Endodermal cell (in vitro differentiated cells): ENCODE results near the gene FANCE. TPM values are rescaled to one million over a fixed set of nuclear protein-coding genes. Genes with fewer than 3 reads are reported as not detected.
"Not testable (repeated sequence)": the region's sequence is repeated elsewhere in the genome, so short reads cannot be mapped to it uniquely, and the experiment has no call there.

Experiments
- DNase-seq: peaks from one replicate; pipeline ENCODE4 v3.0.0-alpha.2; 2017
- H3K27ac ChIP-seq: 2 replicates; pipeline ENCODE4 v1.5.1; 2013; ENCODE audit warnings: mild to moderate bottlenecking, low read depth, low read length, moderate library complexity
- H3K27me3 ChIP-seq: 2 replicates; pipeline ENCODE4 v1.6.1; 2013; ENCODE audit warnings: mild to moderate bottlenecking, low read length, moderate library complexity; ENCODE audit not compliant: insufficient read depth, control insufficient read depth, poor library complexity, severe bottlenecking
- H3K36me3 ChIP-seq: 2 replicates; pipeline ENCODE4 v1.7.0; 2013; ENCODE audit warnings: mild to moderate bottlenecking, low read length, moderate library complexity; ENCODE audit not compliant: control insufficient read depth, insufficient read depth
- H3K4me1 ChIP-seq: one replicate; pipeline ENCODE4 v1.7.0; 2013; ENCODE audit warnings: low read length; ENCODE audit not compliant: control insufficient read depth, insufficient read depth
- H3K4me3 ChIP-seq: 2 replicates; pipeline ENCODE4 v1.5.1; 2013; ENCODE audit warnings: mild to moderate bottlenecking, low read length, moderate library complexity
- H3K9ac ChIP-seq: 2 replicates; pipeline ENCODE4 v1.6.1; 2013; ENCODE audit warnings: mild to moderate bottlenecking, low read length, moderate library complexity; ENCODE audit not compliant: poor library complexity, severe bottlenecking; ENCODE audit errors: extremely low read depth
- H3K9me3 ChIP-seq: 2 replicates; pipeline ENCODE4 v1.6.1; 2013; ENCODE audit warnings: mild to moderate bottlenecking, low read length, moderate library complexity; ENCODE audit not compliant: control insufficient read depth
- H3K27ac Mint-ChIP-seq: 2 replicates; pipeline ENCODE4 v1.8.0; 2020; ENCODE audit warnings: mixed read lengths
- H3K27me3 Mint-ChIP-seq: 2 replicates; pipeline ENCODE4 v1.8.0; 2021; ENCODE audit warnings: mild to moderate bottlenecking, mixed read lengths; ENCODE audit not compliant: insufficient read depth
- H3K36me3 Mint-ChIP-seq: 2 replicates; pipeline ENCODE4 v1.8.0; 2020; ENCODE audit warnings: low read depth, mixed read lengths
- H3K4me1 Mint-ChIP-seq: 2 replicates; pipeline ENCODE4 v1.8.0; 2020; ENCODE audit warnings: mixed read lengths
- H3K4me3 Mint-ChIP-seq: 2 replicates; pipeline ENCODE4 v1.8.0; 2020; ENCODE audit warnings: mild to moderate bottlenecking, moderate library complexity, mixed read lengths
- H3K9me3 Mint-ChIP-seq: 2 replicates; pipeline ENCODE4 v1.8.0; 2020; ENCODE audit warnings: mild to moderate bottlenecking, mixed read lengths
- CTCF ChIP-seq: fragments of 200-600 bp; sonication (generic); conservative IDR thresholded peaks from 2 replicates; pipeline ENCODE4 v1.5.0; 2021; ENCODE audit warnings: antibody characterized with exemption, mild to moderate bottlenecking
- WGBS, 2 experiments: methylation state at CpG; one replicate each; pipeline versions ENCODE4 v1.1.5 to v1.1.7; 2013; ENCODE audit warnings: missing lambda C conversion rate in 2 of 2, mixed read lengths in 1 of 2; ENCODE audit not compliant: insufficient coverage in 1 of 2, insufficient read length in 1 of 2; 5-methylcytosine and 5-hydroxymethylcytosine counted together
- total RNA-seq, 2 donors: library from RNA; stranded (reverse); fragmentation: NEBNext Ultra II Directional in 1 of 2; extraction: Animal tissue kit (Norgen Biotek cat#: 25700) in 1 of 2; gene quantifications; 2 replicates in 1 of 2; 3 replicates in 1 of 2; pipeline ENCODE4 v1.2.1, GENCODE V29; 2021

Gene FANCE
- total RNA-seq, 2 donors from 2014 or later = 13.5 to 16.4 TPM

GRCh38 chr6:35435074-35435837, 16.9 kb upstream of the FANCE start:
- H3K27ac ChIP-seq = no peak overlapping the region
- H3K36me3 Mint-ChIP-seq = no peaks in the 10 kb centered on the region

GRCh38 chr6:35436071-35436857, 15.9 kb upstream of the FANCE start:
- DNase-seq = peak; percentile 79
- no peaks in the 10 kb centered on the region for H3K36me3 Mint-ChIP-seq
- H3K4me1 Mint-ChIP-seq = peaks cover 9% of the 10 kb centered on the region
- TF ChIP-seq CTCF = no peak
- H3K27ac Mint-ChIP-seq = no peak overlapping the region
- Histone ChIP-seq H3K27ac (no peak overlapping the region), H3K4me1 (peaks cover 5% of the 10 kb centered on the region), H3K27me3 (no peaks in the 10 kb centered on the region), H3K4me3 (no peak overlapping the region), H3K36me3 (no peaks in the 10 kb centered on the region), H3K9me3 (no peaks in the 10 kb centered on the region), H3K9ac (no peak overlapping the region)
- H3K9me3 Mint-ChIP-seq = no peaks in the 10 kb centered on the region
- H3K4me3 Mint-ChIP-seq = no peak overlapping the region
- H3K27me3 Mint-ChIP-seq = no peaks in the 10 kb centered on the region
- whole genome bisulfite sequencing, 2 experiments = 84 to 94% methylated on average over 5 to 8 of the region's 8 CpGs

More at GRCh38 chr6:35435074-35435837, 16.9 kb upstream of the FANCE start:
- H3K9ac ChIP-seq = no peak overlapping the region
- no peak overlapping the region for H3K27ac Mint-ChIP-seq
- no peaks in the 10 kb centered on the region for H3K36me3 ChIP-seq
- no peak for TF ChIP-seq CTCF
- no peak overlapping the region for H3K4me3 ChIP-seq
- no peak overlapping the region for H3K4me3 Mint-ChIP-seq
- H3K27me3 ChIP-seq = no peaks in the 10 kb centered on the region
- no peaks in the 10 kb centered on the region for H3K27me3 Mint-ChIP-seq
- no peak for DNase-seq
- 86 to 88% methylated on average over 12 to 16 of the region's 16 CpGs for WGBS, 2 experiments
- peaks cover 5% of the 10 kb centered on the region for H3K4me1 ChIP-seq
- H3K9me3 Mint-ChIP-seq = peaks cover 4% of the 10 kb centered on the region
- peaks cover 9% of the 10 kb centered on the region for H3K4me1 Mint-ChIP-seq
- no peaks in the 10 kb centered on the region for H3K9me3 ChIP-seq

DNA sequence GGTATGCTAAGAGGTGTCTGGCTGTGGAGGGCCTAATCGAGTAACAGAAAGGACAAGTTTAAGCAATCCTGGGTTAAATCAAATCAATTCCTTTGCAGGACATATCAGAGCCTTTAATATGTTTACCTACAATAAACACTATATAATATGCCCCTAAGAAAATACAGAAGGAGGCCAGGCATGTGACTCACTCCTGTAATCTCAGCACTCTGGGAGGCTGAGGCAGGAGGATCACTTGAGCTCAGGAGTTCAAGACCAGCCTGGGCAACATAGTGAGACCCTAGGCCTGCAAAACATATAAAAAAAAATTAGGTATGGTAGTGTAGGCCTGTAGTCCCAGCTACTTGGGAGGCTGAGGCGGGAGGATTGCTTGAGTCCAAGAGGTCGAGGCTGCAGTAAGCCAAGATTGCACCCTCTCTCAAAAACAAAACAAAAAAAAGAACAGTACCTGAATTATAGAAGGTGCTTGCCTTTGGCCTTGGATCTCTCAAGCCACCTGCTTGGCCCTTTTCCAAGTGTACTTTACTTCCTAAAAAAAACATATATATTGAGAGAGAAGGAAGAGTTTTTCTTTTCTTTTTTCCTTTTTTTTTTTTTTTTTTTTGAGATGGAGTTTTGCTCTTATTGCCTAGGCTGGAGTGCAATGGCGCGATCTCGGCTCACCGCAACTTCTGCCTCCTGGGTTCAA, 13.6 kb upstream of the FANCE start:
- H3K27ac ChIP-seq, H3K27me3 ChIP-seq, H3K9me3 Mint-ChIP-seq, H3K27me3 Mint-ChIP-seq, H3K4me1 ChIP-seq, H3K4me1 Mint-ChIP-seq, DNase-seq, H3K4me3 ChIP-seq, H3K36me3 ChIP-seq, H3K4me3 Mint-ChIP-seq, H3K9me3 ChIP-seq, H3K9ac ChIP-seq, H3K27ac Mint-ChIP-seq, H3K36me3 Mint-ChIP-seq: not testable (repeated sequence)
- WGBS, 2 experiments = 95% methylated on average over 6 of the region's 7 CpGs; no CpG with 5 or more reads in 1 of the 2 experiments
